GM12892 (cell line): ENCODE measurements around the gene C17orf58.
A peak's percentile ranks its signal among the peaks of the same experiment; 100 is the strongest.
"Not testable (repeated sequence)": the region's sequence is repeated elsewhere in the genome, so short reads cannot be mapped to it uniquely, and the experiment has no call there.

ENCODE experiments used
- DNase-seq: peaks from one replicate; pipeline ENCODE4 v3.0.0; 2011; ENCODE audit not compliant: insufficient read length
- FAIRE-seq: peaks from 2 replicates; lab custom pipeline; 2011; peaks lifted over from hg19 to GRCh38; lab: Jason Lieb, UNC
- POLR2A ChIP-seq: IDR thresholded peaks from 2 replicates; pipeline ENCODE4 v1.6.1; 2011; ENCODE audit warnings: low read depth, low read length, control low read depth
- POLR2AphosphoS5 ChIP-seq: IDR thresholded peaks from 2 replicates; pipeline ENCODE4 v1.6.1; 2011; ENCODE audit warnings: low read depth, low read length, control low read depth
- TAF1 ChIP-seq: IDR thresholded peaks from 2 replicates; pipeline ENCODE4 v1.6.1; 2011; ENCODE audit warnings: low read depth, mild to moderate bottlenecking, control low read depth, low read length, borderline replicate concordance

C17orf58 gene

GRCh38 chr17:67974598-67975066 is 21.6 kb downstream of the C17orf58 start:
- TF ChIP-seq POLR2A (no peak), POLR2AphosphoS5 (no peak), TAF1 (no peak)
- FAIRE-seq (peak; percentile 64), DNase-seq (no peak)

- no peak for TF ChIP-seq POLR2A
- TF ChIP-seq TAF1 = no peak
- TF ChIP-seq POLR2AphosphoS5 = no peak
- DNase-seq (no peak), FAIRE-seq (no peak)
Observed at GRCh38 chr17:67974185-67974584, 22.1 kb downstream of the C17orf58 start.

DNA sequence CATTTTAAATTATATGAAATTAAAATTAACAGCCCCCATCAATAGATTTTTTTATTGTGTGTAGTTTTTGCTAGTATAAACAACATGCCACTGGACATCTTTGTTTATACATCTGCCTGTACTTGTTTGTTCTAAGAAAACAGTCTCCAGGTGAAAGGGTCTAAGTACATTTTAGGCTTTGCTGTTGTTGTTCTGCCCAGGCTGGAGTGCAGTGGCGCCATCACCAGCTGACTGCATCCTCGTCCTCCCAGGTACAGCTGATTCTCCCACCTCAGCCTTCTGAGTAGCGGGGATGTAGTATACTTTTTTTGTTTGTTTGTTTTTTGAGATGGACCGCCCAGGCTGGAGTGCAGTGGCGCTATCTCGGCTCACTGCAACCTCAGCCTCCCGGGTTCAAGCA is 25.5 kb downstream of the C17orf58 start:
- no peak for TF ChIP-seq POLR2A
- no peak for TF ChIP-seq POLR2AphosphoS5
- TF ChIP-seq TAF1 = no peak
- FAIRE-seq (no peak), DNase-seq (no peak)

DNA sequence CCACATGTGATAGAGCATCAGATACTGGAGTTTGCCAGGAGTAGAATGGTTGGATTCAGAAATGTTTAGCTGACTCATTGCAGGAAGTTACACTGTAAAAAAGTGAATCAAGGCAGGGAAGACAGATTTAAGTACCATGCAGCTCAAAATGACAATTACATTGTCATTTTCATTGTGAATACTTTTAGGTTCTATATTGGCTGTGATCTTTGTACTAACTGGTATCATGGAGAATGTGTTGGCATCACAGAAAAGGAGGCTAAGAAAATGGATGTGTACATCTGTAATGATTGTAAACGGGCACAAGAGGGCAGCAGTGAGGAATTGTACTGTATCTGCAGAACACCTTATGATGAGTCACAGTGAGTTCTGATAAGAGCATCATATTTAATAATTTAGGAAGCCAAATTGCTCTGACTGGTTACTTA is 33.1 kb downstream of the C17orf58 start:
- DNase-seq, FAIRE-seq: not testable (repeated sequence)

DNA sequence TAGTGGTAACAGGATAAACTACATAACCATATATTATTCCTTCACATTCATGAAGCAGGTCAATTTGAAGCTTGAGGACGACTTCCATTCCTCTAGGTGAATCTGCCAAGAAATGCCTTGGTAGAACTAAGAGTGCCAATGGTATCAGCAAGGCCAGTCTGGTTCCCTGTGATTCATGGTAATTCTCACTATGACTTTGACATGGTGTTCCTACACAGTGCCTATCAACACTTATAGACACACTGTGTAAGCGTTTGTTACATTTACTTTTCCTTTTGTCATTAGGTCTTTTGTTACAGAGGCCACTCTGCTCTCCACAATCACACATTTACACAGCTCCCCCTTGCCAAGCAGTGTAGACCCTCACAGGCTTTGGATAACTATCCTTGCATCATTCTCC is 34.1 kb downstream of the C17orf58 start:
- not testable (repeated sequence) for FAIRE-seq, DNase-seq

GRCh38 chr17:67960276-67960675 is 36.0 kb downstream of the C17orf58 start:
- not testable (repeated sequence) for DNase-seq, FAIRE-seq

DNA sequence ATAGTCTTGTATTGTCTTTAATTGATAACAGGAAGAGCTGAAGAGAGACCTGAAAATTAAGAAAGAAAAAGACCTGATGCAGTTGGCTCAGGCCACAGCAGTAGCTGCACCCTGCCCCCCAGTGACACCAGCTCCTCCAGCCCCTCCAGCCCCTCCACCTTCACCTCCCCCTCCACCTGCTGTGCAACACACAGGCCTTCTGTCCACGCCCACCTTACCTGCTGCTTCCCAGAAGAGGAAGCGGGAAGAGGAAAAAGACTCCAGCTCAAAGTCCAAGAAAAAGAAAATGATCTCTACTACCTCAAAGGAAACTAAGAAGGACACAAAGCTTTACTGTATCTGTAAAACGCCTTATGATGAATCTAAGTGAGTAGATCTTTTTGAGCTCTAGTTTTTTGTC is 36.8 kb downstream of the C17orf58 start:
- FAIRE-seq (no peak), DNase-seq (no peak)
- TF ChIP-seq POLR2A (no peak), TAF1 (no peak), POLR2AphosphoS5 (no peak)

- TF ChIP-seq POLR2AphosphoS5 = no peak
- TF ChIP-seq TAF1 = no peak
- TF ChIP-seq POLR2A = no peak
- DNase-seq (no peak), FAIRE-seq (no peak)
Observed at GRCh38 chr17:67950945-67951344, 45.3 kb downstream of the C17orf58 start.

DNA sequence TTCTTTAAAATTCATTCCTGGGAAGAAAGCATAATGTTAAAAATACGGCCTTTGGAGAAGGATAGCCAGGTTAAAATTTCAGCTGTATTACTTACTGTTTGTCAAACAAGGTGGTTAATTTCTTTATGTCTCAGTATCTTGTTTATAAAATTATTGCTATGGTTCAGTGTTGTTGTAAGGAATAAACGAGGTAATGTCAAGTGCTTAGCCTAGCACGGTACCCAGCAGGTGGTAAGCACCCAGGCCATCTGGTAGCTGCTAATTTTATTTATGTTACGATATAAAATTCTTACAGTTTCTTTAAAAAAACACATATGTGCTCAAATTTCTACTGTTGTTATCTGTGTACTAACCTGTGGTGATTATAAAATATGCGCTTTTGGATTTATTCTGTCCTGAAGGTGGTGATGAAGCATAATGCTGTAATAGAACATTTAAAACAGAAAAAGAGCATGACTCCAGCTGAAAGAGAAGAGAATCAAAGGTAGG is 48.9 kb downstream of the C17orf58 start:
- DNase-seq (no peak), FAIRE-seq (no peak)
- TF ChIP-seq POLR2A (no peak), TAF1 (no peak), POLR2AphosphoS5 (no peak)

DNA sequence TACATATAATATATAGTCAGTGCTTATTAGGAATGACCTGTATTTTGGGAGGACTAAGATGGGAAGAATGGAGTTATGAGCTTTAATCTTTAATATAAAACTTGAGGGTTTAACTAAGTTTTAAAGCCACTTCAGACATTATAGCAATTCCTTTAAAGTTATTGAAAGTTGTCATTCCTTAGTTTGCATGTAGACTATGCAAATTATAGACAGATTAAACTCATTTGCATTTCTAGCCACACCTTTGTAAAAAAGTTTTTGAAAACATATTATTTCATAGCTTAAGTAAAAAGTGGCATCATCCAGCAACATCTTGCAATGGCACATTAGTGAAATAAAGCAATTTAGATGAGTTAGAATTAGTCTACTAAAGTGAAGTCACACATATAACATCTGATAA is 49.8 kb downstream of the C17orf58 start:
- no peak for TF ChIP-seq POLR2A
- TF ChIP-seq TAF1 = no peak
- no peak for TF ChIP-seq POLR2AphosphoS5

GRCh38 chr17:67944035-67944434 is 52.2 kb downstream of the C17orf58 start:
- no peak for FAIRE-seq
- TF ChIP-seq TAF1 (no peak), POLR2A (no peak), POLR2AphosphoS5 (no peak)

More for the DNA sequence above, 49.8 kb downstream of the C17orf58 start:
- no peak for FAIRE-seq
- no peak for DNase-seq

DNA sequence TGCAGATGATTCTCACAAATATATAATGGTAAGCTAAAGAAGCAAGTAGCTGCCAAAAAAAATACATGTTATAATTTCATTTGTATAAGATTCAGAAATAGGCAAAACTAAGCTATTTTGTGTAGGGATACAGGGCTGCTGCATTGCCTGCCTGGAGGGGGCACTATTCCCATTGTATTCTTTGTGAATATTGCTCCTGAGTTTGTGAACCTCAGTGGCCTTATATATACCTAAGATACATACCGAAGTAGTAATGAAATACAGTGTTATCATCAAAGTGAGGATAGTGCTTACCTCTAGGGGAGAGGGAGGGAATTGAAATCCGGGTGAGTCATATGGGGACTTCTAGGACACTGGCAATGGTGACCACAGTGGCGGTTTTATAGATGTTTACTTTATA is 53.5 kb downstream of the C17orf58 start:
- TF ChIP-seq POLR2A (no peak), POLR2AphosphoS5 (no peak), TAF1 (no peak)
- FAIRE-seq = peak; percentile 51
- no peak for DNase-seq

More at GRCh38 chr17:67944035-67944434, 52.2 kb downstream of the C17orf58 start:
- no peak for DNase-seq
